Measurements from ENCODE around the gene KIAA0753. TPM values are rescaled to one million over a fixed set of nuclear protein-coding genes. Genes with fewer than 3 reads are reported as not detected.

Gene KIAA0753
- total and polyA plus RNA-seq, 9 of the 15 experiments (the other 6 are each of a cell fraction or from before 2014, with no cell fraction given): 2.0 to 9.0 (median 6.9) TPM

DNA sequence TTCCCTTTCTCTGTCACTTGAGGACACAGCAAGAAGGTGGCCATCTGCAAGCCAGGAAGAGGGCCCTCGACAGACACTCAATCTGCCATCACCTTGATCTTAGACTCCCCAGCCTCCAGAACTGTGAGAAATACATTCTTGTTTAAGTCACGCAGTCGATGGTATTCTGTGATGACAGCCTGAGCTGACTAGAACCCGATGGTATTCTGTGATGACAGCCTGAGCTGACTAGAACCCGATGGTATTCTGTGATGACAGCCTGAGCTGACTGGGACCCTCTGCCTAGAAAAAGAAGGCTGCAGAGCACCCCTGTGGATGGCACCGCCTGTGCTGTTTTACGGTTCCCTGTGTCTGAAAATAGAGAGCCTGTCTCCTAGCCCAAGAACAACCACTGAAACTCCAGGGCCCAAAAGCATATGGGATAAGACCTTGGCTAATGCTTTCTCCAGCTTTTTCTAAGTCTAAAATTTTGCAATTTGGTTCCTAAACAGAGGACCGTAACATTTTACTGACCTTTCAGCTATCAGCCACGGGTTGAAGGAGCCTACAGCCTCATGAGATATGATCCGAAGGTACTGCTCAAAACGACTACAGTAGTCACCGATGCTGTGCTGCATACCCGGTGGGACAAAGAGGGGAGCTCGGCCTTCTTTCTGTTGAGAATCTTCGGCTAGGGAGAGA lies 51.1 kb downstream of the KIAA0753 start:
- FAIRE-seq (no peak), DNase-seq (ENCODE audit: extremely low read depth in 1 of 4, low spot score in 3 of 4) (no peak), ATAC-seq (no peak)
- BruUV-seq (replicated peaks): no TSS peak
- Histone ChIP-seq H4K20me1 (replicated peaks; ENCODE audit: control insufficient read depth, insufficient read depth, low read length) (no peaks in the 10 kb centered on the region), H3K27ac (ENCODE audit: extremely low read depth, low read depth, low read length) (no peak overlapping the region), H3K36me3 (ENCODE audit: control insufficient read depth, insufficient read depth, low read length) (peaks cover 51% of the 10 kb centered on the region), H3K4me3 (no peak overlapping the region), H3K9ac (ENCODE audit: insufficient read depth in 1 of 2, low read depth in 2 of 2, low read length in 2 of 2) (no peak overlapping the region), H2AFZ (ENCODE audit: low read depth, low read length) (no peak overlapping the region), H3K9me3 (replicated peaks; ENCODE audit: control insufficient read depth, insufficient read depth, low read depth, low read length) (no peaks in the 10 kb centered on the region), H3K27me3 (ENCODE audit: control insufficient read depth in 2 of 2, insufficient read depth in 2 of 2, low read length in 2 of 2) (no peaks in the 10 kb centered on the region), H3K4me1 (replicated peaks in 1 of 2; ENCODE audit: control insufficient read depth in 2 of 2, insufficient read depth in 2 of 2, low read length in 2 of 2) (no peaks in the 10 kb centered on the region), H3K4me2 (ENCODE audit: insufficient read depth, low read length) (no peak overlapping the region), H3K9me1 (ENCODE audit: control insufficient read depth, insufficient read depth, low read length) (no peaks in the 10 kb centered on the region), H3K79me2 (ENCODE audit: control insufficient read depth, insufficient read depth, low read length) (no peaks in the 10 kb centered on the region)
- POLR2A ChIA-PET: no interaction called here
- TF ChIP-seq BCL6 (CRISPR knock-in tag; IDR thresholded peaks at IDR 0.05): no peak
- WGBS (ENCODE audit: insufficient coverage, low coverage, missing lambda C conversion rate): 85% methylated on average over 12 of the region's 15 CpGs
- CTCF ChIA-PET (ENCODE audit: low intra/inter-chr PET ratio): no interaction called here
- in situ Hi-C loops (cut with MboI): no loop called here
- intact Hi-C loops (cut with micrococcal nuclease): no loop called here

DNA sequence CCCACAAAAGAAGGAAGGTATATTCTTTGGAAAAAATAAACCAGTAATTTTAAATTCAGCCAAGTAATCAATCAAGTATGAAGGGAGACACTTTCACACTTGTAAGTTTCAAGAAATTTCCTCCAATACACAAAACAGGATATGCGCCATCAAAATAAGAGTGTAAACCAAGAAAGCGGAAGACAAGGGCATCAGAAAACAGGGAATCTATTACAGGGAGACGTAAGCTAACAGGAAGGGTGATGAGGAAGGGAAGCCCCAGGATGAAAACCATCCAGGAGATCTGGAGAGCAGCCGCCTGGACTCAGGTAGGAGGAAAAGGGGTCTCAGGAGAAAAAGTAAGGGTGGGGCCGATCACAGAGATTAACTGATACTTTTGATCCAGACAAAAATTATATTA lies 52.3 kb downstream of the KIAA0753 start:
- H2AFZ ChIP-seq (ENCODE audit: low read depth, low read length): no peak overlapping the region
- ATAC-seq (no peak), DNase-seq (ENCODE audit: extremely low read depth in 1 of 4, low spot score in 3 of 4) (no peak), FAIRE-seq (no peak)
- BruUV-seq (replicated peaks): no TSS peak
- no peaks in the 10 kb centered on the region for H3K4me1 ChIP-seq (replicated peaks in 1 of 2; ENCODE audit: control insufficient read depth in 2 of 2, insufficient read depth in 2 of 2, low read length in 2 of 2)
- H4K20me1 ChIP-seq (replicated peaks; ENCODE audit: control insufficient read depth, insufficient read depth, low read length): no peaks in the 10 kb centered on the region
- 94% methylated on average over 5 of the region's 5 CpGs for WGBS (ENCODE audit: insufficient coverage, low coverage, missing lambda C conversion rate)
- peaks cover 49% of the 10 kb centered on the region for H3K36me3 ChIP-seq (ENCODE audit: control insufficient read depth, insufficient read depth, low read length)
- H3K9me3 ChIP-seq (replicated peaks; ENCODE audit: control insufficient read depth, insufficient read depth, low read depth, low read length): no peaks in the 10 kb centered on the region
- no peaks in the 10 kb centered on the region for H3K9me1 ChIP-seq (ENCODE audit: control insufficient read depth, insufficient read depth, low read length)
- intact Hi-C loops (cut with micrococcal nuclease) (no loop called here), in situ Hi-C loops (cut with MboI) (no loop called here)
- no peaks in the 10 kb centered on the region for H3K79me2 ChIP-seq (ENCODE audit: control insufficient read depth, insufficient read depth, low read length)
- H3K4me2 ChIP-seq (ENCODE audit: insufficient read depth, low read length): no peak overlapping the region
- H3K27me3 ChIP-seq (ENCODE audit: control insufficient read depth in 2 of 2, insufficient read depth in 2 of 2, low read length in 2 of 2): no peaks in the 10 kb centered on the region
- CTCF ChIA-PET (ENCODE audit: low intra/inter-chr PET ratio): no interaction called here
- POLR2A ChIA-PET: interaction anchor here (0.7 to 2.0 kb wide), 2 partner anchors 11 to 112 kb away, joined by 3 to 7 read pairs; no protein-coding TSS in a partner anchor
- H3K4me3 ChIP-seq: no peak overlapping the region
- no peak overlapping the region for H3K9ac ChIP-seq (ENCODE audit: insufficient read depth in 1 of 2, low read depth in 2 of 2, low read length in 2 of 2)
- no peak overlapping the region for H3K27ac ChIP-seq (ENCODE audit: extremely low read depth, low read depth, low read length)
- TF ChIP-seq EZH2 (IDR thresholded peaks at IDR 0.05; ENCODE audit: borderline replicate concordance, low read depth, low read length): no peak
- no peak for TF ChIP-seq BRD4 (IDR thresholded peaks at IDR 0.05)
- TF ChIP-seq ARID3B (CRISPR knock-in tag; IDR thresholded peaks at IDR 0.05; ENCODE audit: borderline replicate concordance): no peak
- TF ChIP-seq ZNF589 (CRISPR knock-in tag; IDR thresholded peaks at IDR 0.05; ENCODE audit: low read depth): no peak
- TF ChIP-seq, protein P1, sequence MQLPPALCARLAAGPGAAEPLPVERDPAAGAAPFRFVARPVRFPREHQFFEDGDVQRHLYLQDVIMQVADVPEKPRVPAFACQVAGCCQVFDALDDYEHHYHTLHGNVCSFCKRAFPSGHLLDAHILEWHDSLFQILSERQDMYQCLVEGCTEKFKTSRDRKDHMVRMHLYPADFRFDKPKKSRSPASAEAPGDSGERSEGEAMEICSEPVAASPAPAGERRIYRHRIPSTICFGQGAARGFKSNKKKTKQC (CRISPR knock-in tag; IDR thresholded peaks at IDR 0.05): no peak
- TF ChIP-seq RAD21 (CRISPR knock-in tag; conservative IDR thresholded peaks at IDR 0.05 in 1 of 2, IDR thresholded peaks at IDR 0.05 in 1 of 2): no peak
- no peak for TF ChIP-seq TAL1 (IDR thresholded peaks at IDR 0.05)
- TF ChIP-seq, protein P2, sequence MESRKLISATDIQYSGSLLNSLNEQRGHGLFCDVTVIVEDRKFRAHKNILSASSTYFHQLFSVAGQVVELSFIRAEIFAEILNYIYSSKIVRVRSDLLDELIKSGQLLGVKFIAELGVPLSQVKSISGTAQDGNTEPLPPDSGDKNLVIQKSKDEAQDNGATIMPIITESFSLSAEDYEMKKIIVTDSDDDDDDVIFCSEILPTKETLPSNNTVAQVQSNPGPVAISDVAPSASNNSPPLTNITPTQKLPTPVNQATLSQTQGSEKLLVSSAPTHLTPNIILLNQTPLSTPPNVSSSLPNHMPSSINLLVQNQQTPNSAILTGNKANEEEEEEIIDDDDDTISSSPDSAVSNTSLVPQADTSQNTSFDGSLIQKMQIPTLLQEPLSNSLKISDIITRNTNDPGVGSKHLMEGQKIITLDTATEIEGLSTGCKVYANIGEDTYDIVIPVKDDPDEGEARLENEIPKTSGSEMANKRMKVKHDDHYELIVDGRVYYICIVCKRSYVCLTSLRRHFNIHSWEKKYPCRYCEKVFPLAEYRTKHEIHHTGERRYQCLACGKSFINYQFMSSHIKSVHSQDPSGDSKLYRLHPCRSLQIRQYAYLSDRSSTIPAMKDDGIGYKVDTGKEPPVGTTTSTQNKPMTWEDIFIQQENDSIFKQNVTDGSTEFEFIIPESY (CRISPR knock-in tag; IDR thresholded peaks at IDR 0.05): no peak
- no peak for TF ChIP-seq ZNF174 (CRISPR knock-in tag; IDR thresholded peaks at IDR 0.05)
- no peak for TF ChIP-seq CSDE1 (IDR thresholded peaks at IDR 0.05)
- no peak for TF ChIP-seq MCM7 (IDR thresholded peaks at IDR 0.05)

Measured in K562 (cell line).